MCF 10A (cell line): ENCODE measurements around the gene INPP5E. TPM values are rescaled to one million over a fixed set of nuclear protein-coding genes. Genes with fewer than 3 reads are reported as not detected.
"Not testable (repeated sequence)": the region's sequence is repeated elsewhere in the genome, so short reads cannot be mapped to it uniquely, and the experiment has no call there.

Experiments used
- BruUV-seq: library from RNA; stranded (reverse); fragments of 400-500 nt; replicated peaks from 2 replicates; lab custom pipeline; 2021; lab: Mats Ljungman, UMichigan
- CTCF ChIA-PET: fragments of 300-600 bp; sonication (Branson Sonifier 250); formaldehyde crosslinking; extraction: SDS; loops from one replicate; lab custom pipeline; 2021; ENCODE audit warnings: antibody characterized with exemption, inconsistent platforms; lab: Yijun Ruan, JAX
- POLR2A ChIA-PET: fragments of 300-600, 350-650 bp; sonication (Branson Sonifier 250); formaldehyde crosslinking; extraction: SDS; loops from one replicate; lab custom pipeline; 2020; ENCODE audit warnings: antibody characterized with exemption, inconsistent platforms; lab: Yijun Ruan, JAX
- DNase-seq: peaks from one replicate; pipeline ENCODE4 v3.0.0-alpha.2; 2018; ENCODE audit not compliant: unreplicated experiment
- H3K27ac Mint-ChIP-seq: one replicate; pipeline ENCODE4 v1.8.0; 2022; ENCODE audit warnings: mild to moderate bottlenecking, low read depth, mixed read lengths; ENCODE audit not compliant: unreplicated experiment
- H3K27me3 Mint-ChIP-seq: one replicate; pipeline ENCODE4 v1.8.0; 2022; ENCODE audit warnings: mixed read lengths; ENCODE audit not compliant: insufficient read depth, unreplicated experiment
- H3K36me3 Mint-ChIP-seq: one replicate; pipeline ENCODE4 v1.8.0; 2022; ENCODE audit warnings: mild to moderate bottlenecking, moderate library complexity, mixed read lengths; ENCODE audit not compliant: insufficient read depth, unreplicated experiment
- H3K4me1 Mint-ChIP-seq: one replicate; pipeline ENCODE4 v1.8.0; 2022; ENCODE audit warnings: mixed read lengths; ENCODE audit not compliant: insufficient read depth, unreplicated experiment
- H3K4me3 Mint-ChIP-seq: one replicate; pipeline ENCODE4 v1.8.0; 2022; ENCODE audit warnings: mild to moderate bottlenecking, moderate library complexity, mixed read lengths; ENCODE audit not compliant: unreplicated experiment
- H3K9me3 Mint-ChIP-seq: one replicate; pipeline ENCODE4 v1.8.0; 2022; ENCODE audit warnings: mixed read lengths; ENCODE audit not compliant: unreplicated experiment
- intact Hi-C: fragments of 100-400 bp; cut with micrococcal nuclease; formaldehyde crosslinking; loops from 2 replicates; pipeline ENCODE4 v1.14.1; 2022
- total RNA-seq: library from RNA; stranded (reverse); gene quantifications from 2 replicates; pipeline ENCODE4 v1.2.3, GENCODE V29; 2022
- TF ChIP-seq, protein P1 (sequence below): fragments of 200-600 bp; IDR thresholded peaks from one replicate; pipeline ENCODE4 v1.8.0; 2022; ENCODE audit warnings: antibody characterized with exemption, mild to moderate bottlenecking; ENCODE audit not compliant: unreplicated experiment

Gene INPP5E
- total RNA-seq, 1 experiment from 2014 or later, result 16.3 TPM

DNA sequence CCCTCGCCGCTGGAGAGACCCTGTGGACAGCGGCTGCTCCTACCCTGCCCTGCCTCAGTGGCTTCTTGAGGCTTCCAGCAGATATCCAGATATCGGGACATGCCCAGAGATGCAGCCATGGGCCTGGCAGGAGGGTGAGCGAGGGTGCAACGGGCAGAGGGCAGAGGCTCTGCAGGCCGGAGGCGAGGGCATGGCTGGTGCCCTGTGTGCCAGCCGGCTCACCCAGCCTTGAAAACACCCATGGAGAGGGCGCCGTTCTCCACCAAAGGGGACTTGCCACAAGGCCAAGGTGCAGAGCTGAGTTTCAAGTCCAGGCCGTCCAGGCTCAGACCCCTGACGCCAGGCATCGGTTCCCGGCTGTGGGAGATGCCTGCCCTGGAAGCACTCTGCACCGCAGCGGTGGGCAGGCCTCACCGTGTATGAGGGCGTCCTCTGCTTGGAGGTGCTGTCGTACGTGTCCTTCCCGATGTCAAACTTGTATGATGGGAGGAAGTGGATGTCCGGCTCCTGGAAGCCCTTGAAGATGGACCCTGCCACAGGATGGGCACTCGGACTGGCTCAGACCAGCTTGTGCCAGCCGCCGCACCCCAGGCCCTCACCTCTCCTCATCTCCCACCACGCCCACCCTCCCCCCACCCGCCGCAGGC is 8.9 kb downstream of the INPP5E start:
- BruUV-seq, result no TSS peak
- CTCF ChIA-PET, result interaction anchor here (0.6 kb wide), 2 partner anchors 194 to 567 kb away, joined by 3 read pairs; no protein-coding TSS in a partner anchor
- POLR2A ChIA-PET, result no interaction called here

DNA sequence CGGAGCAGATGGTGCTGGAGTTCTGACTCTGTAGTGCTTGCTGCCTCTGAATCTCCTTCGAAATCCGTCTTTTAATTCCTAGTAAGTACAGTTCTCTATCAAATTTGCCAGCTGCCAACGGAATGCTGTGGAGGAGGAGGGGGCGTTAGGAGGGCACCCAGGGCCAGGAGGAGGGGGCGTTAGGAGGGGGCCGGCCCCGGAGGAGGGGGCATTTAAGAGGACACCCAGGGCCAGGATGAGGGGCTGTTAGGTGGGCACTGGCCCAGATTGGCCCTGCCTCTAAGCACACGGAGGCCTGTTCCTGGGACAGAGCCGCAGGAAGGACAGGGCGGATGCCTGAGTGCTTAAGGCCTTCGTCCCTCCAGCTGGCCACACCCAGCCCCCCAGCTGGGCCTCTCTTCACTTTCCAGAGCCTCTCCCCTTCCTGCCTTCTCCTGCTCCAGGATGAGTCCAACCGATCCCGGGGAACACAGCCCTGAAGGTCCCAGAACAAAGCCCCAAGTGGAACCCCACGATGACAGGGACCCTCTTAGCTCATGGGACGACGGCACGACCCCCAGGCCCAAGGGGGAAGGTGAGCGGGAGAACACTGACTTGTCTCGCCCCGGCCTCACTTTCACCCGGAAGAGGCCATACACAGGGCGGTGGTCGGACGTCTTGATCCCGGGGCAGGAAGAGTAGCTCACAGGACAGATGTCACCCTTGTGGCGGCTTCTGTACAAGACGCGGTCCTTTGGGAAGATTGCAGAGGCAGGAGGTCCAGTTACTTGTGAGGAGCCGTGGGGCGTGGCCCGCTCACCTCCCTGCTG is 9.8 kb downstream of the INPP5E start:
- H3K36me3 Mint-ChIP-seq, result peaks cover 33% of the 10 kb centered on the region
- no peaks in the 10 kb centered on the region for H3K4me1 Mint-ChIP-seq
- no peak for DNase-seq
- no peak overlapping the region for H3K27ac Mint-ChIP-seq
- POLR2A ChIA-PET, result interaction anchor here (0.9 kb wide), 1 partner anchor 19 kb away, joined by 3 read pairs; no protein-coding TSS in a partner anchor
- H3K4me3 Mint-ChIP-seq, result no peak overlapping the region
- no peaks in the 10 kb centered on the region for H3K9me3 Mint-ChIP-seq
- H3K27me3 Mint-ChIP-seq, result no peaks in the 10 kb centered on the region
- TF ChIP-seq, protein P1, sequence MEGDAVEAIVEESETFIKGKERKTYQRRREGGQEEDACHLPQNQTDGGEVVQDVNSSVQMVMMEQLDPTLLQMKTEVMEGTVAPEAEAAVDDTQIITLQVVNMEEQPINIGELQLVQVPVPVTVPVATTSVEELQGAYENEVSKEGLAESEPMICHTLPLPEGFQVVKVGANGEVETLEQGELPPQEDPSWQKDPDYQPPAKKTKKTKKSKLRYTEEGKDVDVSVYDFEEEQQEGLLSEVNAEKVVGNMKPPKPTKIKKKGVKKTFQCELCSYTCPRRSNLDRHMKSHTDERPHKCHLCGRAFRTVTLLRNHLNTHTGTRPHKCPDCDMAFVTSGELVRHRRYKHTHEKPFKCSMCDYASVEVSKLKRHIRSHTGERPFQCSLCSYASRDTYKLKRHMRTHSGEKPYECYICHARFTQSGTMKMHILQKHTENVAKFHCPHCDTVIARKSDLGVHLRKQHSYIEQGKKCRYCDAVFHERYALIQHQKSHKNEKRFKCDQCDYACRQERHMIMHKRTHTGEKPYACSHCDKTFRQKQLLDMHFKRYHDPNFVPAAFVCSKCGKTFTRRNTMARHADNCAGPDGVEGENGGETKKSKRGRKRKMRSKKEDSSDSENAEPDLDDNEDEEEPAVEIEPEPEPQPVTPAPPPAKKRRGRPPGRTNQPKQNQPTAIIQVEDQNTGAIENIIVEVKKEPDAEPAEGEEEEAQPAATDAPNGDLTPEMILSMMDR, result no peak
- CTCF ChIA-PET, result interaction anchor here (0.6 kb wide), 3 partner anchors 195 to 825 kb away, joined by 3 to 4 read pairs (median 3); no protein-coding TSS in a partner anchor
- BruUV-seq, result no TSS peak
- intact Hi-C loops, result no loop called here

More for the DNA sequence above, 8.9 kb downstream of the INPP5E start:
- intact Hi-C loops, result no loop called here
- H3K4me1 Mint-ChIP-seq, result no peaks in the 10 kb centered on the region
- no peaks in the 10 kb centered on the region for H3K9me3 Mint-ChIP-seq
- H3K27me3 Mint-ChIP-seq, result no peaks in the 10 kb centered on the region
- peaks cover 26% of the 10 kb centered on the region for H3K36me3 Mint-ChIP-seq
- no peak for DNase-seq
- H3K27ac Mint-ChIP-seq, result no peak overlapping the region
- no peak overlapping the region for H3K4me3 Mint-ChIP-seq
- TF ChIP-seq, protein P1, result no peak

DNA sequence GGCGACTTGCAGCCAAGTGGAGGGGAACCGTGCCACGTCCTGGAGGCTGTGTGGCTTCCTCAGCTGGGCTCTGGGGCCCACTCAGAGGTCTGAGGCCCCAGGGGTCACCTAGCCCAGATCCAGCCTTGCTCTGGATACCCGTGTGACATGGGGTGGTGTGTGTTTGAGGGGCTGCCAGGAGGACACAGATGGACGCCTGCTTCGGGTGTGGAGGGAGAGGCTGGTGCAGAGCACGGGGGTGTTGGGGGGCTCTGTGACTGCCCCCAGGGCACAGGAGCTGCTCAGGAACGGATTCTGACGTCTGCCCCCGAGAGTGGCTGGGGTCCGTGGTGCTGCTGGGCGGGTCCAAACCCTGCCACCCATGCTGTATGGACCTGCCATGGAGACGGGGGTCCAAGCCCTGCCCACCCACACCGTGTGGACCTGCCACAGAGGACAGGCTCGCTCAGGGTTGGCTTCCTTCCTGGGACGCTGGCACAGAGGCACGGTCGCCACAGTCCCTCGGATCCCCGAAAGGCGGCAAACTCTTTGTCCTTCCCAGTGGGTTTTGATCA is 10.5 kb downstream of the INPP5E start:
- no peaks in the 10 kb centered on the region for H3K4me1 Mint-ChIP-seq
- no peak for DNase-seq
- H3K9me3 Mint-ChIP-seq, result no peaks in the 10 kb centered on the region
- ChIA-PET POLR2A (interaction anchor here (0.9 kb wide), 1 partner anchor 18 kb away, joined by 3 read pairs; no protein-coding TSS in a partner anchor), CTCF (no interaction called here)
- H3K27me3 Mint-ChIP-seq, result no peaks in the 10 kb centered on the region
- H3K27ac Mint-ChIP-seq, result no peak overlapping the region
- BruUV-seq, result no TSS peak
- intact Hi-C loops, result no loop called here
- TF ChIP-seq, protein P1, result no peak
- H3K36me3 Mint-ChIP-seq, result peaks cover 38% of the 10 kb centered on the region
- H3K4me3 Mint-ChIP-seq, result no peak overlapping the region

DNA sequence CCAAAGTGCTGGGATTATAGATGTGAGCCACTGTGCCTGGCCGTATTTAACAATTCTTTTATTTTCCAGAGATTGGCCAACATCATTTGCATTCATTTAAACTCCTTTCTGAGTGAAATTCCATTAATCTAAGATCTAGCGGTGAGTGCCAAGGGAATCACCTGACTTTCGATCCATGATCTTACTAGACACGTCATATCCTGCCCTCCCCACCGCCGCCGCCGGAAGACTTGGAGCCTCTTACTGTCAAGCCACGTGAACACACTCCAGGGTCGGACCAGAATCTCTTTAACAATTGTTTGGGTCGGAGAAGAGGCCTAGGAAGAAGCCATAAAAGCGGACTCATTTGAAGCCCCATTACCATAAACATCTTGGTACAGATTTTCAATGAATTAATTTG is 12.9 kb downstream of the INPP5E start:
- intact Hi-C loops, result no loop called here
- no peaks in the 10 kb centered on the region for H3K9me3 Mint-ChIP-seq
- no peak overlapping the region for H3K27ac Mint-ChIP-seq
- TF ChIP-seq, protein P1, result no peak
- POLR2A ChIA-PET, result interaction anchor here (1.4 to 1.6 kb wide), 2 partner anchors 12 to 16 kb away, joined by 4 to 5 read pairs; no protein-coding TSS in a partner anchor
- H3K4me3 Mint-ChIP-seq, result no peak overlapping the region
- no TSS peak for BruUV-seq
- H3K27me3 Mint-ChIP-seq, result no peaks in the 10 kb centered on the region
- no peak for DNase-seq
- H3K4me1 Mint-ChIP-seq, result no peaks in the 10 kb centered on the region
- CTCF ChIA-PET, result no interaction called here
- peaks cover 61% of the 10 kb centered on the region for H3K36me3 Mint-ChIP-seq

DNA sequence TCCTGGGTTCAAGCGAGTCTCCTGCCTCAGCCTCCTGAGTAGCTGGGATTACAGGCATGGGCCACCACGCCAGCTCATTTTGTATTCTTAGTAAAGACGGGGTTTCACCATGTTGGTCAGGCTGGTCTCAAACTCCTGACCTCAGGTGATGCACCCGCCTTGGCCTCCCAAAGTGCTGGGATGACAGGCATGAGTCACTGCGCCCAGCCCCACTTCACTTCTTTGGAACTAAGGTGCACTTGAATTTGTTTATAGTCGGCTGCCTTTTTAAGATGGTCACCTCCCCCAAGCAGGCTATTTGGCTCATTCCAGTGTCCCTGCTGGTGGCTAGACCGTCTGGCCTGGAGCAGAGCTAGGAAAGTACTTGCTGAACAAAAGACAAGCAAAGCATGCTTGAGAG is 14.3 kb downstream of the INPP5E start:
- DNase-seq, intact Hi-C loops, H3K4me1 Mint-ChIP-seq, H3K27me3 Mint-ChIP-seq, H3K27ac Mint-ChIP-seq, H3K4me3 Mint-ChIP-seq, H3K9me3 Mint-ChIP-seq, BruUV-seq: not testable (repeated sequence)
- ChIA-PET POLR2A (interaction anchor here (0.7 to 1.6 kb wide), 5 partner anchors 11 to 14 kb away, joined by 3 to 5 read pairs (median 4); no protein-coding TSS in a partner anchor), CTCF (interaction anchor here (0.7 to 1.7 kb wide), 4 partner anchors 12 to 199 kb away, joined by 3 to 6 read pairs (median 4); no protein-coding TSS in a partner anchor)
- peaks cover 70% of the 10 kb centered on the region for H3K36me3 Mint-ChIP-seq
